Hepatocyte (in vitro differentiated cells): ENCODE results near the gene TRIM23. TPM values are rescaled to one million over a fixed set of nuclear protein-coding genes. Genes with fewer than 3 reads are reported as not detected.

Experiments used
- DNase-seq: peaks from one replicate; pipeline ENCODE4 v3.0.0-alpha.2; 2016; ENCODE audit warnings: low spot score
- H2AFZ ChIP-seq: fragments of 200-600 bp; sonication (generic); 2 replicates; pipeline ENCODE4 v1.6.0; 2016; ENCODE audit warnings: antibody characterized with exemption, mild to moderate bottlenecking
- H3K27ac ChIP-seq: fragments of 200-600 bp; sonication (generic); 2 replicates; pipeline ENCODE4 v1.5.1; 2016; ENCODE audit warnings: mild to moderate bottlenecking
- H3K27me3 ChIP-seq: fragments of 200-600 bp; sonication (generic); 2 replicates; pipeline ENCODE4 v1.6.1; 2016
- H3K36me3 ChIP-seq: fragments of 200-600 bp; sonication (generic); replicated peaks from 2 replicates; pipeline ENCODE4 v1.5.1; 2016; ENCODE audit warnings: low read depth; ENCODE audit not compliant: insufficient read depth
- H3K4me1 ChIP-seq: fragments of 200-600 bp; sonication (generic); 2 replicates; pipeline ENCODE4 v1.5.1; 2016; ENCODE audit warnings: mild to moderate bottlenecking, moderate library complexity; ENCODE audit not compliant: insufficient read depth
- H3K4me2 ChIP-seq: fragments of 200-600 bp; sonication (generic); 2 replicates; pipeline ENCODE4 v1.6.0; 2016
- H3K4me3 ChIP-seq: fragments of 200-600 bp; sonication (generic); 2 replicates; pipeline ENCODE4 v1.5.1; 2016; ENCODE audit warnings: mild to moderate bottlenecking
- H3K79me2 ChIP-seq: fragments of 200-600 bp; sonication (generic); 2 replicates; pipeline ENCODE4 v1.6.0; 2017; ENCODE audit warnings: mild to moderate bottlenecking
- H3K9me2 ChIP-seq: fragments of 200-600 bp; sonication (generic); replicated peaks from 2 replicates; pipeline ENCODE4 v1.6.0; 2017; ENCODE audit warnings: mild to moderate bottlenecking; ENCODE audit not compliant: insufficient read depth
- H3K9me3 ChIP-seq: fragments of 200-600 bp; sonication (generic); 2 replicates; pipeline ENCODE4 v1.5.1; 2016; ENCODE audit warnings: low read depth, mild to moderate bottlenecking
- H4K20me1 ChIP-seq: fragments of 200-600 bp; sonication (generic); 2 replicates; pipeline ENCODE4 v1.6.0; 2016; ENCODE audit warnings: mild to moderate bottlenecking; ENCODE audit not compliant: insufficient read depth, poor library complexity, severe bottlenecking
- CTCF ChIP-seq: fragments of 200-600 bp; sonication (generic); IDR thresholded peaks from 2 replicates; pipeline ENCODE4 v1.5.1; 2016; ENCODE audit warnings: antibody characterized with exemption, mild to moderate bottlenecking; ENCODE audit not compliant: poor library complexity
- EZH2 ChIP-seq: fragments of 200-600 bp; sonication (generic); IDR thresholded peaks from 2 replicates; pipeline ENCODE4 v1.6.1; 2016; ENCODE audit warnings: antibody characterized with exemption, mild to moderate bottlenecking, borderline replicate concordance
- EZH2phosphoT487 ChIP-seq: fragments of 200-600 bp; sonication (generic); IDR thresholded peaks from one replicate; pipeline ENCODE4 v1.6.1; 2018; ENCODE audit warnings: antibody characterized with exemption, mild to moderate bottlenecking, low read depth, moderate library complexity; ENCODE audit not compliant: unreplicated experiment, severe bottlenecking
- WGBS: methylation state at CpG from one replicate; pipeline ENCODE4 v1.1.6; 2016; ENCODE audit warnings: low lambda C conversion rate; ENCODE audit errors: missing lambda C conversion rate; 5-methylcytosine and 5-hydroxymethylcytosine counted together
- polyA plus RNA-seq: library from polyadenylated mRNA; unstranded; fragments of >200 nt; fragmentation: Nextera tagmentation; extraction: Ambion mirVana; gene quantifications from 2 replicates; pipeline ENCODE4 v1.2.1, GENCODE V29; 2016
- total RNA-seq: library from RNA; depleted of rRNA; stranded (reverse); fragments of >200 nt; gene quantifications from 2 replicates; pipeline ENCODE4 v1.2.3, GENCODE V29; 2014

TRIM23 gene
- total and polyA plus RNA-seq, 2 experiments from 2014 or later: 6.0 to 14.2 TPM

DNA sequence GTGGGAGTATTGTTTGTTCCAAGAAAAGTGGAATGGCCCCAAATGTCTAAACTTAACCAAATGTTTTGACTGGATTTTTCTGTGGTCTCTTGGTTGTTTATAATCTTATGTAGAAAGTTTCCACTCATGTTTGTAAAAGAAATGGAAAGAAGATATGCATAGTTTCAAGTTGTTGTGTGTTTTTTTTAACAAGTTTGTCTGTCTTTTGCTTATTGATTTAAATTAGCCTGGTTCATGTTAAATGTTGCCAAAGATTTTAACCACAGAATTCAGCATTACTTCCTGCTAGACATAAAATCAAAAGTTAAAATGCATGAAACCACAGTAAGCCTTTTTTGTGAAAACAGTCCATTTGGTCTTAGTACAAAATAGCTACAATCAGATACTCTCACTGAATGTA is 47.0 kb downstream of the TRIM23 start:
- H3K4me3 ChIP-seq: no peak overlapping the region
- H3K27ac ChIP-seq: no peak overlapping the region
- H2AFZ ChIP-seq: no peak overlapping the region
- H3K36me3 ChIP-seq: peaks cover 6% of the 10 kb centered on the region
- DNase-seq: no peak
- H3K9me3 ChIP-seq: no peaks in the 10 kb centered on the region
- no peaks in the 10 kb centered on the region for H3K9me2 ChIP-seq
- H4K20me1 ChIP-seq: no peaks in the 10 kb centered on the region
- no peaks in the 10 kb centered on the region for H3K27me3 ChIP-seq
- no peak for TF ChIP-seq EZH2
- TF ChIP-seq CTCF: no peak
- no peak for TF ChIP-seq EZH2phosphoT487
- H3K4me2 ChIP-seq: no peak overlapping the region
- peaks cover 4% of the 10 kb centered on the region for H3K79me2 ChIP-seq
- no peaks in the 10 kb centered on the region for H3K4me1 ChIP-seq

GRCh38 chr5:65570598-65571226 is 53.4 kb downstream of the TRIM23 start:
- Histone ChIP-seq H3K4me2 (no peak overlapping the region), H3K4me3 (no peak overlapping the region), H3K9me2 (no peaks in the 10 kb centered on the region), H3K27me3 (no peaks in the 10 kb centered on the region), H3K27ac (no peak overlapping the region), H2AFZ (no peak overlapping the region), H3K79me2 (peaks cover 30% of the 10 kb centered on the region), H3K9me3 (no peaks in the 10 kb centered on the region), H3K4me1 (no peaks in the 10 kb centered on the region), H4K20me1 (no peaks in the 10 kb centered on the region), H3K36me3 (no peaks in the 10 kb centered on the region)
- DNase-seq: no peak
- 97% methylated on average over 2 of the region's 2 CpGs for WGBS
- TF ChIP-seq EZH2: no peak
- no peak for TF ChIP-seq CTCF
- TF ChIP-seq EZH2phosphoT487: no peak

GRCh38 chr5:65566505-65566904 is 57.6 kb downstream of the TRIM23 start:
- H3K79me2 ChIP-seq: peaks cover 57% of the 10 kb centered on the region
- 89% methylated on average over 5 of the region's 5 CpGs for WGBS
- TF ChIP-seq CTCF: no peak
- TF ChIP-seq EZH2phosphoT487: no peak

DNA sequence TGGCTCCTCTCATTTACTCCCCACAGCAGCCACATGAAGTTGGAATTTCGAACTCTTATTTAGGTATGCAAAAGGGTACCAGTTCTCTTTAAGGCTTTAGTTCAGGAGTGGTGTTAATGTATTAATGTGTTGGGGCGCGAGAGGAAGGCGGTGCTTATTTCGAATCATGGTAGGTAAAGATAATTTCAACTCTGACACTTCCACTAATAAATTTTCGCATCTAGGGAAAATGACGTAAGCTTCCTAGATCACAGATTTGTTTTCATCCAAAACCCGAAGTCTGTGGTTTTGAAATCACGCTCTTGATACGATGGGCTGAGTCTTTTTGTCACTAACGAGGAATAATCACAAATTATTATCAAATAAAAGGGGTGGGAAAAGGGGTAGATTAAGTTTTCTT is 60.4 kb downstream of the TRIM23 start:
- H2AFZ ChIP-seq: peak overlapping the region; percentile 84
- no peaks in the 10 kb centered on the region for H3K27me3 ChIP-seq
- H3K27ac ChIP-seq: peak overlapping the region; percentile 93
- TF ChIP-seq EZH2: no peak
- TF ChIP-seq EZH2phosphoT487: no peak
- no peak for TF ChIP-seq CTCF
- no peaks in the 10 kb centered on the region for H3K9me2 ChIP-seq
- no peaks in the 10 kb centered on the region for H4K20me1 ChIP-seq
- H3K79me2 ChIP-seq: peaks cover 58% of the 10 kb centered on the region
- peak overlapping the region; percentile 80 for H3K4me2 ChIP-seq
- no peak for DNase-seq
- H3K36me3 ChIP-seq: no peaks in the 10 kb centered on the region
- 33% methylated on average over 11 of the region's 11 CpGs for WGBS
- H3K4me1 ChIP-seq: peaks cover 6% of the 10 kb centered on the region
- H3K9me3 ChIP-seq: no peaks in the 10 kb centered on the region
- H3K4me3 ChIP-seq: peak overlapping the region; percentile 22

More at GRCh38 chr5:65566505-65566904, 57.6 kb downstream of the TRIM23 start:
- Histone ChIP-seq H3K27ac (no peak overlapping the region), H3K4me3 (no peak overlapping the region), H3K9me3 (no peaks in the 10 kb centered on the region), H3K4me2 (no peak overlapping the region), H3K27me3 (no peaks in the 10 kb centered on the region), H2AFZ (no peak overlapping the region), H3K36me3 (no peaks in the 10 kb centered on the region), H4K20me1 (no peaks in the 10 kb centered on the region), H3K4me1 (peaks cover 6% of the 10 kb centered on the region), H3K9me2 (no peaks in the 10 kb centered on the region)
- no peak for DNase-seq
